ENCODE measurements around the gene PDPK1.
"Not testable (repeated sequence)": the region's sequence is repeated elsewhere in the genome, so short reads cannot be mapped to it uniquely, and the experiment has no call there.

PDPK1 gene

GRCh38 chr16:2609827-2610470 lies 72.1 kb downstream of the PDPK1 start:
- in situ Hi-C loops (cut with MboI; ENCODE audit: low sequenced_read_pairs) = no loop called here

- in situ Hi-C loops (cut with MboI; ENCODE audit: low sequenced_read_pairs) = no loop called here
Measured at GRCh38 chr16:2610781-2611498, 73.1 kb downstream of the PDPK1 start.

GRCh38 chr16:2611499-2611862 lies 73.7 kb downstream of the PDPK1 start:
- in situ Hi-C loops (cut with MboI; ENCODE audit: low sequenced_read_pairs) = no loop called here

- in situ Hi-C loops (cut with MboI; ENCODE audit: low sequenced_read_pairs) = not testable (repeated sequence)
Measured at GRCh38 chr16:2611877-2612276, 74.1 kb downstream of the PDPK1 start.

GRCh38 chr16:2613251-2613650 lies 75.4 kb downstream of the PDPK1 start:
- in situ Hi-C loops (cut with MboI; ENCODE audit: low sequenced_read_pairs) = not testable (repeated sequence)

GRCh38 chr16:2614761-2615191 lies 77.0 kb downstream of the PDPK1 start:
- in situ Hi-C loops (cut with MboI; ENCODE audit: low sequenced_read_pairs) = no loop called here

- in situ Hi-C loops (cut with MboI; ENCODE audit: low sequenced_read_pairs) = not testable (repeated sequence)
Measured at GRCh38 chr16:2618964-2619363, 81.1 kb downstream of the PDPK1 start.

GRCh38 chr16:2619628-2620027 lies 81.8 kb downstream of the PDPK1 start:
- in situ Hi-C loops (cut with MboI; ENCODE audit: low sequenced_read_pairs) = not testable (repeated sequence)

- in situ Hi-C loops (cut with MboI; ENCODE audit: low sequenced_read_pairs) = not testable (repeated sequence)
Measured at GRCh38 chr16:2620870-2621269, 83.0 kb downstream of the PDPK1 start.

GRCh38 chr16:2621395-2621794 lies 83.6 kb downstream of the PDPK1 start:
- in situ Hi-C loops (cut with MboI; ENCODE audit: low sequenced_read_pairs) = not testable (repeated sequence)

- in situ Hi-C loops (cut with MboI; ENCODE audit: low sequenced_read_pairs) = not testable (repeated sequence)
Measured at GRCh38 chr16:2627075-2627474, 89.3 kb downstream of the PDPK1 start.

- in situ Hi-C loops (cut with MboI; ENCODE audit: low sequenced_read_pairs) = not testable (repeated sequence)
Measured at GRCh38 chr16:2631203-2631602, 93.4 kb downstream of the PDPK1 start.

GRCh38 chr16:2632291-2632690 lies 94.5 kb downstream of the PDPK1 start:
- in situ Hi-C loops (cut with MboI; ENCODE audit: low sequenced_read_pairs) = not testable (repeated sequence)

GRCh38 chr16:2639071-2639721 lies 101.4 kb downstream of the PDPK1 start:
- in situ Hi-C loops (cut with MboI; ENCODE audit: low sequenced_read_pairs) = not testable (repeated sequence)

- in situ Hi-C loops (cut with MboI; ENCODE audit: low sequenced_read_pairs) = not testable (repeated sequence)
Measured at GRCh38 chr16:2639722-2640072, 101.9 kb downstream of the PDPK1 start.

GRCh38 chr16:2642561-2642960 lies 104.7 kb downstream of the PDPK1 start:
- in situ Hi-C loops (cut with MboI; ENCODE audit: low sequenced_read_pairs) = not testable (repeated sequence)

- in situ Hi-C loops (cut with MboI; ENCODE audit: low sequenced_read_pairs) = not testable (repeated sequence)
Measured at GRCh38 chr16:2644754-2645453, 107.1 kb downstream of the PDPK1 start.

- in situ Hi-C loops (cut with MboI; ENCODE audit: low sequenced_read_pairs) = not testable (repeated sequence)
Measured at GRCh38 chr16:2651268-2651871, 113.5 kb downstream of the PDPK1 start.

Data from HL-60/S4 treated with phorbol 12-myristate 13-acetate at 8.2 ng/mL for 4 days and 3 days (cell line).